ENCODE results near the gene RFX1.

The RFX1 gene

DNA sequence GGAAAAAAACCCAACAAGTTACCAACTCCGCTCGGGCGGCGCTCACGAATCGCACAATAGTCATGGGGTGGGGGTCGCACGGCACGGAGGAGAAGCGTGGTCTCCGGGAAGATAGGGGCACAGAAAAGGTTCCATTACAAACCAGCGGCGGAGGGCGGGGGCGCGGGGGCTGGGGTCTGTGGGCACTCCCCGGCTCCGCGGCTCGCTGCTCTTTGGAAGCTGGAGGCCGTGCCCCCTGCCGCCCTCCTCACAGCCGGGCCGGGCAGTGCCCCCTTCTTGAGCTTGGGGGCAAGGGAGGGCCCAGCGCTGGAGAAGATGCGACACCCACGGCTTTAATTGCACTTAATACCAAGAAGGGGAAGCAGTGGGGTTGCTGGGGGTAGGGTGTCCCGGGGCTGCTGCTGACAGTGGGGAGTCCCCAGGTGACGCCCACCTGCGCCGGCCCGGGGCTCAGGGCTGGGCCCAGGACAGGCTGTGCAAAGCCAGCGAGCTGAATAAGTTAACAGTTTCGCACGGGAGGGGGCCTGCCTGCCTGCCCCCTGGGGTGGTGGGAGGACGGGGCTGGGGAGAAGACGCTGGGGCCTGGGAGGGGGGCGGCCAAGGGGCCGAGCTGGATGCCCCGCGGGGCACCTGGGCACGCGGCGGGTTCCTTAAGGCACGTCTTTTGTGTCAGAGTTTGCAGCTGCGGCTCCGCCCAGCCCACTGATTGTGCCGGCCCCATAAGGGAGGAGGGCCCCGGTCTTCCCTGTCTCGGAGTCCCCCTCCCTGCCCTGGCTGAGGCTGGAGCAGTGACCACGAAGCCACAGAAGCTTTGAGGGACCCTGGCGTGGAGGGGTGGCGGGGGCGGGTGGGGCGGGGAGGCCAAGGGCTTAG lies 44.1 kb downstream of the RFX1 start:
- DNase-seq (ENCODE audit: low read depth, low spot score), result no peak

- DNase-seq (ENCODE audit: low read depth, low spot score), result no peak
Measured at GRCh38 chr19:13960863-13961784, 45.0 kb downstream of the RFX1 start.

- no peak for DNase-seq (ENCODE audit: low read depth, low spot score)
Measured at GRCh38 chr19:13959962-13960862, 45.9 kb downstream of the RFX1 start.

GRCh38 chr19:13959141-13959961 lies 46.8 kb downstream of the RFX1 start:
- no peak for DNase-seq (ENCODE audit: low read depth, low spot score)

DNA sequence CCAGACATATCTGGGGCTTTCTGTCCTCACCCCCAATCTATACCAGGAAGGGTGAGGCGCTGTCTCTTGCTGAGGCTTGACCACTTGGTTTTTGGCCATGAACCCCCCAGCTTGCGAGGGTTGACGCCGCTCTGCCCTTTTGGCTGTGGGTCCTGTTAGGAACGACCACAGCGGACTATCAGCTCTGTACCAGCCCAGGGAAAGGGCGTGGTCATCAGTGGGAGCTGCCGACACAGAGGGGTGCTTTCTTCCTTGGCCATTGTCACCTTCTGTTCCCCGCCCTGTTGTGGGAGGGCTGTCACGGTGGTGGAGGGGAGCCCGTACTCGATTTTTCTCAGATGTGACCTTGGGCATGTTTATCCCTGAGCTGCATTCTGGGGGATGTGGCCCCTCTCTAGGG lies 48.1 kb downstream of the RFX1 start:
- no peak for DNase-seq (ENCODE audit: low read depth, low spot score)

DNA sequence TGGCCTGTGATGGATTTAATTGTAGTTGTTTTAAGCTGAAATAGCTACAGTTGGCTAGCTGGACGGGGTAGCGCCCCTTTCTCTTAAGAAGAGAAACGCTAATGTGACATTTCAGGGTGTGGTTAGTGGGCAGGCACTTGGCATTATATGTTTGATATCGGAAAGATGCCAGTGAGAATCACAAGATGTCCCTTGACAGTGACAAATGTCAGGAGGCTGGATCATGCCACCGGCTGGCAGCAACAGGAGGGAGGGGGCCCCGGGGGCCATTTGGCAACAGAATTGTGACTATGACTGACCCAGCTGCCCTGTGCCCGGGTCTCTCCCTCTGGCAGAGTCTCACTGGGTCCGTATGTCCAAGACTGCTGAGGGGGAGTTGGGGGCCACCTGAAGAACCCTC lies 49.1 kb downstream of the RFX1 start:
- DNase-seq (ENCODE audit: low read depth, low spot score), result no peak

DNA sequence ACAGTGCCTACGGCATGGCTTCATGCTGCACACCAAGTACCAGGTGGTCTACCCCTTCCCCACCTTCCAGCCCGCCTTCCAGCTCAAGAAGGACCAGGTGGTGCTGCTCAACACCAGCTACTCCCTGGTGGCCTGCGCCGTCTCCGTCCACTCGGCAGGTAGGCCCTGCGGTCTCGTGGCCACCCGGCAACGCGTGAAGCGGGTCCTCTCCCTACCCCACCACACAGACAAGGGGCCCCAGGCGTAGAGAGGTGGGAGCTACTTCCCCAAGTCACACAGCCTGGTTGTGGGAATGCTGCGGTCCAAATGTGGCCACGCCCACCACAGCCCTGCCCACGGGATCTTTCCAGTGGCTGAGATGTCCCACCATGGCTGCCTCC lies 49.8 kb downstream of the RFX1 start:
- DNase-seq (ENCODE audit: low read depth, low spot score), result no peak

DNA sequence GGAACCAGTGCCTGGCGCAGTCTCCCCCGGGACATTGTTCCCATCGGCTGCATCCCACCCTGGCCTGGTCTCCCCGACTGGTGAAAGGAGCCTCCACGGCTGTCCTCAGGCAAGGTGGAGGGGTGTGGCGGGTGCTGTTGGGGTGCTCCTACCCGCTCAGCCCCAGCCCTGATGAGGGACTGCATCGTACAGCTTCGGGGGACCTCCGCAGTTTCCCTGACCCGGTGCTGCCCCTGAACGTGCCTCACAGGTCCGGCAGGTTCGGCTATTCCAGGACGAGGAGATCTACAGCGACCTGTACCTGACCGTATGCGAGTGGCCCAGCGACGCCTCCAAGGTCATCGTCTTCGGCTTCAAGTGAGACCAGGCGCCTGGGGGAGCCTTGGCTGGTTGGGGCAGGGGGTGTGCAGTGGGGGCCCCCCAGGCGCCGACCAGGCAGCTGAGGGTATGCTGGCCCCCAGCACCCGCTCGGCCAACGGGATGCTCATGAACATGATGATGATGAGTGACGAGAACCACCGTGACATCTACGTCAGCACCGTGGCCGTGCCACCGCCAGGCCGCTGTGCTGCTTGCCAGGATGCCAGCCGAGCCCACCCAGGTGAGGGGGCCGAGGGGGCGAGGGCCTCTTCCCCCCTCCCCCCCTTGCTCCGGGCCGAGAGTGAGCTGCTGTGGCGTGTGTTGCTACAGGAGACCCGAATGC lies 50.3 kb downstream of the RFX1 start:
- no peak for DNase-seq (ENCODE audit: low read depth, low spot score)

GRCh38 chr19:13954185-13954584 lies 51.9 kb downstream of the RFX1 start:
- DNase-seq (ENCODE audit: low read depth, low spot score), result no peak

DNA sequence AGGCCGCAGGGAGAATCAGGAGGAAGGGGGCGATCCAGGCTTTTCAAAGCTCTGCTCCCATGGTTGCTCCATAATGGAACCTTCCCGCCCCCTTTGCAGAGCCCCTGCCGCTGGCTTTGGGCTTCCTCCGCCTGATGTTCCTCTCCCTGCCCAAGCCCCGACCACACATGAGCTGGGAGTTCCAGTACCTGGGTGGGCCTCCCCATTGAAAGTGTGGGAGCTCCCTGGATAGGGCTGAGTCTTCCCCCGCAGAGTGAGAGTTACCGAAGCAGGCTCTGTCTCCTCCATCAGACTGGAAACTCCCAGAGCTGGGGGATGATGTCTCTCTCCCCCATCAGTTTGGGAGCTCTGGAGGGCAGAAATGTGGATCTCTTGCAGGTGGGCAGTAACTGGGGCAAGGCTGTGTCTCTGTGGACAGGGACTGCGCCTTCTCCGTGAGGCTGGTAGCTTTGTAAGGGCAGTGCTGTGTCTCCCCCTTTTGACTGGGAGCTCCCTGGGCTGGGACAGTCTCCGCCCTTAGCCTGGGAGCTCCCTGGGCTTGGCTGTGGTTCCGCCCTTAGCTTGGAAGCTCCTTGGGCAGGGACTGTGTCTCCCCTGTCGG lies 53.1 kb downstream of the RFX1 start:
- DNase-seq (ENCODE audit: low read depth, low spot score), result no peak

- DNase-seq (ENCODE audit: low read depth, low spot score), result peak; percentile 99
Measured at GRCh38 chr19:13952154-13952930, 53.8 kb downstream of the RFX1 start, which contains the start of gene DCAF15. TSS of gene DCAF15 (plus strand) at chr19:13952509. CDS start at chr19:13952513, 4 bp downstream.

- DNase-seq (ENCODE audit: low read depth, low spot score), result no peak
Measured at GRCh38 chr19:13951799-13952153, 54.3 kb downstream of the RFX1 start.

GRCh38 chr19:13951043-13951442 lies 55.1 kb downstream of the RFX1 start:
- no peak for DNase-seq (ENCODE audit: low read depth, low spot score)

DNA sequence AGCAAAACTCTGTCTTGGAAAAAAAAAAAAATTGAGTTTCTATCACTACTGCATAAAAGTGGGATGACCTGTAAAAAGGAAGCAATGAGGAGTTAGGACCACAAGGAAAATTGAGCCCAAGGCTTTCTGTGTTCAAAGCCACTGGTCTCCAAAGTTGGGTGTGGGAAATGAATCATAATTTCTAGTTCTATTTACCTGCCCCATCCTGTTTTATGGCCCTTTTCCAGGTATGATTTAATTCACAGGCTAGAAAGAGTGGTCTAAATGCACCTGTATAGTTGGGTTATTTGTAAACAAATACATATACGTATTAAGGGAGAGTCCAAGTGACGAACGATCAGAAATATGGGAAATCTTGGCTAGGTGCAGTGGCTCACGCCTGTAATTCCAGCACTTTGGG lies 59.7 kb downstream of the RFX1 start:
- no peak for DNase-seq (ENCODE audit: low read depth, low spot score)

DNA sequence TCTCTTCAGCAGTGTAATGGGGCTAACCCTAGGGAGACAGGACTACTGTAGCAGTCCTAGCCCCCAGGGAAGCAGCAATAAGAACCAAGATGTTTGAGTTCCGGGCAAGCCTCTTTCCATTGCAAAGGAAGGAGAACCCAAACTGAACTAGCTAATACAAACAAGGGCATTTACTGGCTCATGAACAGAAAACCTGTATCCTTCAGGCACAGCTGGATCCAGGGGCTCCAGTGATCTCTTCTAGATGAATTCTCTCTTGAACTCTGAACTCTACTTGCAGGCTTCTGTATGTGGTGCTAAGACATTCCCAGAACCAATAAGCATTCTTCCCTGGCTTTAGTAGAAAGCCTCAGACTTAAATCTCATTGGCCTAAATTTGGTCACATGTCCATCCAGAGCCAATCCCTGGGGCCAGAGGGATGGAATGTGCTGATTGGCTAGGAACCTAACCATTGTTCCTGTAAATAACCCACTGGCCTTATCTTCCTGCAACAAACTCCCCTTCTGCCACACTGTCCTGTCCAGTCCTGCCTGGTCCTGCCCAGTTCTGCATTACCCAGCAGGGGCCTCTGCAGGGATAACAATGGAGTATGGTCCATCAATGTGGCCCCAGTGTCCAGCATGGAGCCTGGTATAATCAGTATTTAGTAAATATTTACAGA lies 64.0 kb downstream of the RFX1 start:
- no peak for DNase-seq (ENCODE audit: low read depth, low spot score)

- DNase-seq (ENCODE audit: low read depth, low spot score), result no peak
Measured at GRCh38 chr19:13938301-13939064, 67.6 kb downstream of the RFX1 start, which contains the start of gene PODNL1. TSS of gene PODNL1 (minus strand) at chr19:13938417. CDS start at chr19:13938181, 236 bp downstream.
